HCT116 (cell line): ENCODE results near the gene PRKAG2. TPM values are rescaled to one million over a fixed set of nuclear protein-coding genes. Genes with fewer than 3 reads are reported as not detected.

Experiments used
- ATAC-seq: fragments of 200-7000 bp; cut with Tn5 transposase; 2 replicates; pipeline ENCODE4 v1.9.1; 2020; ENCODE audit warnings: mild to moderate bottlenecking, moderate library complexity
- BruUV-seq: library from RNA; stranded (reverse); fragments of 400-500 nt; replicated peaks from 2 replicates; lab custom pipeline; 2021; lab: Mats Ljungman, UMichigan
- CTCF ChIA-PET: fragments of 300-600 bp; sonication (Branson Sonifier 250); formaldehyde crosslinking; loops from one replicate; lab custom pipeline; 2021; ENCODE audit warnings: antibody characterized with exemption; lab: Charles Lee
- POLR2A ChIA-PET: fragments of 300-600, 350-600 bp; sonication (Branson Sonifier 250); formaldehyde crosslinking; loops from one replicate; lab custom pipeline; 2021; ENCODE audit warnings: antibody characterized with exemption; lab: Charles Lee
- RAD21 ChIA-PET, 2 experiments: fragments of 300-600 bp; sonication (Branson Sonifier 250); formaldehyde crosslinking; loops; one replicate each; lab custom pipeline; 2023; ENCODE audit warnings: low total read pairs in 2 of 2; ENCODE audit not compliant: uncharacterized antibody in 2 of 2, unreplicated experiment in 2 of 2, low non-redundant PET in 1 of 2; lab: Charles Lee
- DNase-seq: peaks from one replicate; pipeline ENCODE4 v3.0.0-alpha.2; 2010; ENCODE audit warnings: low read depth, low spot score
- H2AFZ ChIP-seq: fragments of 200-600 bp; shearing (Covaris generic), sonication (generic); 2 replicates; pipeline ENCODE4 v1.6.1; 2017; ENCODE audit warnings: low read depth, mixed run types, mixed read lengths, antibody characterized with exemption, low read length; ENCODE audit not compliant: poor library complexity, severe bottlenecking
- H3K27ac ChIP-seq: 2 replicates; pipeline ENCODE4 v1.5.1; 2012; ENCODE audit warnings: low read depth, low read length
- H3K27me3 ChIP-seq: fragments of 200-600 bp; sonication (generic); 2 replicates; pipeline ENCODE4 v1.6.1; 2016; ENCODE audit warnings: mixed run types, low read length, mixed read lengths; ENCODE audit not compliant: insufficient read depth
- H3K36me3 ChIP-seq, 2 experiments: fragments of 200-500 bp in 1 of 2; fragments of 200-600 bp in 1 of 2; sonication (Bioruptor generic) in 1 of 2; sonication (generic) in 1 of 2; 2 replicates each; pipeline versions ENCODE4 v1.5.1 to v1.6.1; 2014 to 2016; ENCODE audit warnings: low read length in 2 of 2, inconsistent platforms in 1 of 2, mixed read lengths in 1 of 2, mixed run types in 1 of 2; ENCODE audit not compliant: insufficient read depth in 2 of 2, control insufficient read depth in 1 of 2
- H3K4me1 ChIP-seq, 2 experiments: fragments of 200-600 bp in 1 of 2; sonication (generic) in 1 of 2; 2 replicates each; pipeline versions ENCODE4 v1.5.1 to v1.6.1; 2012 to 2017; ENCODE audit warnings: low read length in 2 of 2, inconsistent platforms in 1 of 2, mild to moderate bottlenecking in 1 of 2, mixed read lengths in 1 of 2, mixed run types in 1 of 2, moderate library complexity in 1 of 2; ENCODE audit not compliant: insufficient read depth in 2 of 2, control insufficient read depth in 1 of 2
- H3K4me2 ChIP-seq: fragments of 200-600 bp; sonication (generic); 2 replicates; pipeline ENCODE4 v1.6.1; 2017; ENCODE audit warnings: mixed run types, low read length, mixed read lengths
- H3K4me3 ChIP-seq, 2 experiments: fragments of 200-600 bp in 1 of 2; sonication (generic) in 1 of 2; replicated peaks in 1 of 2; 2 replicates each; pipeline ENCODE4 v1.5.1; 2011 to 2016; ENCODE audit warnings: low read length in 2 of 2, control low read depth in 1 of 2, low read depth in 1 of 2, mild to moderate bottlenecking in 1 of 2, mixed read lengths in 1 of 2, mixed run types in 1 of 2
- H3K79me2 ChIP-seq: fragments of 200-600 bp; sonication (generic); 2 replicates; pipeline ENCODE4 v1.6.1; 2017; ENCODE audit warnings: mild to moderate bottlenecking, mixed run types, low read length, moderate library complexity, mixed read lengths; ENCODE audit not compliant: insufficient read depth
- H3K9ac ChIP-seq: fragments of 200-600 bp; sonication (generic); 2 replicates; pipeline ENCODE4 v1.6.1; 2016; ENCODE audit warnings: low read length, mixed read lengths
- H3K9me2 ChIP-seq: fragments of 200-600 bp; sonication (generic), shearing (Covaris generic); 2 replicates; pipeline ENCODE4 v1.6.1; 2017; ENCODE audit warnings: mixed run types, mild to moderate bottlenecking, moderate library complexity; ENCODE audit not compliant: insufficient read depth
- H3K9me3 ChIP-seq, 2 experiments: fragments of 200-500 bp in 1 of 2; fragments of 200-600 bp in 1 of 2; sonication (Bioruptor generic) in 1 of 2; sonication (generic) in 1 of 2; 2 replicates each; pipeline ENCODE4 v1.6.1; 2014 to 2017; ENCODE audit warnings: low read length in 2 of 2, mixed read lengths in 2 of 2, inconsistent platforms in 1 of 2, low read depth in 1 of 2, mild to moderate bottlenecking in 1 of 2, mixed run types in 1 of 2, moderate library complexity in 1 of 2; ENCODE audit not compliant: control insufficient read depth in 1 of 2, insufficient read depth in 1 of 2
- H4K20me1 ChIP-seq: fragments of 200-600 bp; sonication (generic), shearing (Covaris generic); 2 replicates; pipeline ENCODE4 v1.6.1; 2017; ENCODE audit warnings: mixed run types, mild to moderate bottlenecking, moderate library complexity; ENCODE audit not compliant: insufficient read depth
- ATF3 ChIP-seq: IDR thresholded peaks from 2 replicates; pipeline ENCODE4 v1.6.1; 2012
- CBX3 ChIP-seq: IDR thresholded peaks from 2 replicates; pipeline ENCODE4 v1.6.1; 2012; ENCODE audit warnings: low read depth
- CEBPB ChIP-seq: IDR thresholded peaks from 2 replicates; pipeline ENCODE4 v1.6.1; 2012; ENCODE audit warnings: low read depth
- CTCF ChIP-seq, 3 experiments: fragments of 200-600 bp in 1 of 3; sonication (generic) in 1 of 3; IDR thresholded peaks in 2 of 3; conservative IDR thresholded peaks in 1 of 3; 2 replicates each; pipeline ENCODE4 v1.5.1; 2012 to 2017; ENCODE audit warnings: low read depth in 2 of 3, low read length in 2 of 3, antibody characterized with exemption in 1 of 3, borderline replicate concordance in 1 of 3, control low read depth in 1 of 3, mild to moderate bottlenecking in 1 of 3, mixed read lengths in 1 of 3, mixed run types in 1 of 3, moderate library complexity in 1 of 3; ENCODE audit not compliant: insufficient read depth in 1 of 3
- ELF1 ChIP-seq: IDR thresholded peaks from 2 replicates; pipeline ENCODE4 v1.6.1; 2012; ENCODE audit warnings: low read depth, borderline replicate concordance
- EZH2phosphoT487 ChIP-seq: fragments of 200-600 bp; IDR thresholded peaks from 2 replicates; pipeline ENCODE4 v1.6.1; 2018; ENCODE audit warnings: antibody characterized with exemption, borderline replicate concordance
- FOSL1 ChIP-seq: IDR thresholded peaks from 2 replicates; pipeline ENCODE4 v1.6.1; 2012; ENCODE audit warnings: low read depth
- MAX ChIP-seq: IDR thresholded peaks from 2 replicates; pipeline ENCODE4 v1.6.1; 2012
- POLR2AphosphoS5 ChIP-seq: IDR thresholded peaks from 2 replicates; pipeline ENCODE4 v1.6.1; 2011; ENCODE audit warnings: mild to moderate bottlenecking, low read depth, low read length, moderate library complexity
- RAD21 ChIP-seq: IDR thresholded peaks from 2 replicates; pipeline ENCODE4 v1.6.1; 2012; ENCODE audit warnings: low read depth, mild to moderate bottlenecking
- REST ChIP-seq: IDR thresholded peaks from 2 replicates; pipeline ENCODE4 v1.6.1; 2012; ENCODE audit warnings: low read depth
- SIN3A ChIP-seq: IDR thresholded peaks from 2 replicates; pipeline ENCODE4 v1.6.1; 2012; ENCODE audit warnings: low read depth
- ZBTB33 ChIP-seq: IDR thresholded peaks from 2 replicates; pipeline ENCODE4 v1.6.1; 2011; ENCODE audit warnings: mild to moderate bottlenecking, low read length, moderate library complexity; ENCODE audit not compliant: insufficient replicate concordance; ENCODE audit errors: extremely low read depth
- ZNF274 ChIP-seq: fragments of 200-500 bp; sonication (Bioruptor generic); IDR thresholded peaks from 2 replicates; pipeline ENCODE4 v1.6.1; 2014; ENCODE audit warnings: mild to moderate bottlenecking, low read depth, low read length, inconsistent platforms
- intact Hi-C: fragments of 100-400 bp; cut with micrococcal nuclease; formaldehyde crosslinking; loops from 2 replicates; pipeline ENCODE4 v1.10.0; 2022
- total RNA-seq: library from RNA; stranded (reverse); gene quantifications from one replicate; pipeline ENCODE4 v1.2.1, GENCODE V29; 2021; ENCODE audit not compliant: unreplicated experiment

The PRKAG2 gene
- total RNA-seq, 1 experiment from 2014 or later: 23.6 TPM

- ATAC-seq (no peak), DNase-seq (no peak)
- H2AFZ ChIP-seq: no peak overlapping the region
- ChIA-PET CTCF (no interaction called here), RAD21 (no interaction called here), POLR2A (no interaction called here)
- peaks cover 30 to 35% of the 10 kb centered on the region in 2 experiments for H3K4me1 ChIP-seq
- no peaks in the 10 kb centered on the region for H3K9me2 ChIP-seq
- no peaks in the 10 kb centered on the region for H4K20me1 ChIP-seq
- no peaks in the 10 kb centered on the region for H3K27me3 ChIP-seq
- no peak overlapping the region for H3K4me2 ChIP-seq
- H3K27ac ChIP-seq: no peak overlapping the region
- no TSS peak for BruUV-seq
- H3K9me3 ChIP-seq: no peaks in the 10 kb centered on the region
- no peak overlapping the region for H3K4me3 ChIP-seq
- H3K36me3 ChIP-seq: no peaks in the 10 kb centered on the region
- TF ChIP-seq MAX (no peak), FOSL1 (no peak), ELF1 (no peak), CTCF (IDR thresholded peaks at IDR 0.05 in 2 of 3, conservative IDR thresholded peaks at IDR 0.05 in 1 of 3; ENCODE audit: borderline replicate concordance in 1 of 3, insufficient read depth in 1 of 3, low read depth in 2 of 3, low read length in 2 of 3) (no peak), SIN3A (no peak), CEBPB (no peak), REST (no peak), ZNF274 (no peak), CBX3 (no peak), ATF3 (no peak), RAD21 (no peak), POLR2AphosphoS5 (no peak), ZBTB33 (no peak), EZH2phosphoT487 (no peak)
- H3K79me2 ChIP-seq: no peaks in the 10 kb centered on the region
- no peak overlapping the region for H3K9ac ChIP-seq
- intact Hi-C loops: no loop called here
Measured at GRCh38 chr7:151729521-151729921, 147.4 kb downstream of the PRKAG2 start.
